ENCODE measurements around the gene DPYD.

GRCh38 chr1:97094247-97094972 lies 826.4 kb downstream of the DPYD start:
- TF ChIP-seq CTCF (IDR thresholded peaks at IDR 0.05) = no peak
- no peak for TF ChIP-seq RELA (CRISPR knock-in tag; IDR thresholded peaks at IDR 0.05; ENCODE audit: borderline replicate concordance)
- no peak for TF ChIP-seq NR1H2 (CRISPR knock-in tag; IDR thresholded peaks at IDR 0.05)
- no peak for TF ChIP-seq ESRRA (CRISPR knock-in tag; IDR thresholded peaks at IDR 0.05; ENCODE audit: borderline replicate concordance)
- TF ChIP-seq SMAD4 (CRISPR knock-in tag; IDR thresholded peaks at IDR 0.05) = no peak
- TF ChIP-seq JUN (CRISPR knock-in tag; IDR thresholded peaks at IDR 0.05) = no peak
- TF ChIP-seq E2F4 (CRISPR knock-in tag; IDR thresholded peaks at IDR 0.05; ENCODE audit: borderline replicate concordance, low read depth) = no peak
- TF ChIP-seq NFYB (CRISPR knock-in tag; conservative IDR thresholded peaks at IDR 0.05; ENCODE audit: low read depth) = no peak
- no peak for TF ChIP-seq ZNF138 (CRISPR knock-in tag; conservative IDR thresholded peaks at IDR 0.05)
- TF ChIP-seq FOXK1 (CRISPR knock-in tag; IDR thresholded peaks at IDR 0.05) = no peak
- no peak for TF ChIP-seq NFE2L1 (CRISPR knock-in tag; IDR thresholded peaks at IDR 0.05)

Data from WTC11 (cell line).